ENCODE measurements around the gene GPR31. TPM values are rescaled to one million over a fixed set of nuclear protein-coding genes. Genes with fewer than 3 reads are reported as not detected.

GPR31 gene
- total RNA-seq, 2 experiments from 2014 or later: not detected

- H3K27ac Mint-ChIP-seq: no peak overlapping the region
- H3K9me3 Mint-ChIP-seq: no peaks in the 10 kb centered on the region
- ChIA-PET CTCF (no interaction called here), POLR2A (no interaction called here)
- H3K4me1 Mint-ChIP-seq: peaks cover 31% of the 10 kb centered on the region
- no peak for DNase-seq
- H3K4me3 Mint-ChIP-seq: no peak overlapping the region
- H3K36me3 Mint-ChIP-seq (ENCODE audit: low read depth): no peaks in the 10 kb centered on the region
- peaks cover 10% of the 10 kb centered on the region for H3K27me3 Mint-ChIP-seq
Measured at GRCh38 chr6:167154895-167155294, 2.9 kb downstream of the GPR31 start.

DNA sequence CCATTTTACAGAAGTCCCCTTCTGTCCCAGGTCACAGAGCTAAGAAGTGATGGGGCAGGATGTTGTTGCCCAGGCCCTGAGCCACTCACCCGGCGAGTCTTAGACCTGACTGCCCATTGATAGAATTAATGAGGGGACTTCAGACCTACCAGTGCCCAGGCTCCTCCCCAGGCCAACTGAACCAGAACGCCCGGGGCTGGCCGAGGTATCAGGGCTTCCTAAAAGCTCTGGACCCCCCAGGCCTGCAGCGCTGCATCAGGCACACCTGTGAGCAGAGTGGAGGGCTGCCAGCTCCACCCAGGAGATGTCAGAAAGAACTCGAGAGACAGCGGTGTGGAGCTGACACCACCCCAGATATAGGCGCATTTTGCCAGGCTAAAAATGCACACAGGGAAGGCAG is 3.5 kb downstream of the GPR31 start:
- Mint-ChIP-seq H3K4me1 (peaks cover 31% of the 10 kb centered on the region), H3K27me3 (peaks cover 10% of the 10 kb centered on the region), H3K27ac (no peak overlapping the region), H3K4me3 (no peak overlapping the region), H3K36me3 (ENCODE audit: low read depth) (no peaks in the 10 kb centered on the region), H3K9me3 (no peaks in the 10 kb centered on the region)
- CTCF ChIA-PET: no interaction called here
- no peak for DNase-seq
- POLR2A ChIA-PET: no interaction called here

GRCh38 chr6:167153521-167153959 is 4.2 kb downstream of the GPR31 start:
- no peak for DNase-seq
- H3K27me3 Mint-ChIP-seq: peaks cover 7% of the 10 kb centered on the region
- peaks cover 31% of the 10 kb centered on the region for H3K4me1 Mint-ChIP-seq
- H3K4me3 Mint-ChIP-seq: peak overlapping the region; percentile 59
- CTCF ChIA-PET: no interaction called here
- H3K36me3 Mint-ChIP-seq (ENCODE audit: low read depth): no peaks in the 10 kb centered on the region
- H3K9me3 Mint-ChIP-seq: no peaks in the 10 kb centered on the region
- H3K27ac Mint-ChIP-seq: no peak overlapping the region
- POLR2A ChIA-PET: interaction anchor here (1.8 kb wide), 1 partner anchor 31 kb away, joined by 5 read pairs; the partner anchor contains the start of gene CCR6

DNA sequence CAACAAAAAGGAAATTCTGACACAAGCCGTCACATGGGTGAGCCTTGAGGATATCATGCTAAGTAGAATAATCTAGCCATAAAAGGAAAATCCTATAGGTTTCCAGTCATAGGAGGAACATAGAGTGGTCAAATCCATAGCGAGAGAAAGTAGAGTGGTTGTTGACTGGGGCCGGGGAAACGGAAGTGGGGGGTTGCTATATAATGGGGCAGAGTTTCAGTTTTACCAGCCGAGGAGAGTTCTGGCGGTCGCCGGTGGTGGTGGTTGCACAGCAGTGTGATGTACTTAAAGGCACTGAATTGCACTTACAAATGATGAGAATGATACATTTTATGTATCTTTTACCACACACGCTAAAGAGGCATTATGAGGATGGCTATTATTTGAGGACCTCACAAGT is 4.9 kb downstream of the GPR31 start:
- ChIA-PET POLR2A (interaction anchor here (1.8 kb wide), 1 partner anchor 30 kb away, joined by 5 read pairs; the partner anchor contains the start of gene CCR6), CTCF (no interaction called here)
- Mint-ChIP-seq H3K36me3 (ENCODE audit: low read depth) (no peaks in the 10 kb centered on the region), H3K27ac (no peak overlapping the region), H3K4me1 (peaks cover 35% of the 10 kb centered on the region), H3K9me3 (no peaks in the 10 kb centered on the region), H3K4me3 (peak overlapping the region; percentile 59), H3K27me3 (peaks cover 7% of the 10 kb centered on the region)
- DNase-seq: peak; percentile 50

DNA sequence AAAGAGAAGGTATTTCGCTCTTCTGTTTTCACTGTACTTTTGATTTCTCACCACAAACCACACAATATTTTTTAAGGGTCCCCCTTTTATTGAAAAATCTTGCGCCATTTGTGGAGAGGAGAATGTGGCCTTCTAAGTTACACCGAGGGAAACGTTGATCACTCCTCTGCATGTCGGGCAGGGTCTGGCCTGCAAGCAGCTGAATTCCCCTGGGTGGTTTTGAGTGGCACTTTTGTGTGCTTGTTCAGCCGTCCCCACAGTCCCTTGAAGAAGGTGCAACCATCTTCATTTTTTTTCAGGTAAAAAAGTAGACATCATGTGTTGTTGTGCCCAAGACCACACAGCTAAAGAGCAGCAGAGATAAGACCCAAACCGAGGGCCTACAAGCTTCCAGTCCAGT is 6.1 kb downstream of the GPR31 start:
- DNase-seq: no peak
- Mint-ChIP-seq H3K27me3 (peaks cover 7% of the 10 kb centered on the region), H3K4me1 (peaks cover 36% of the 10 kb centered on the region), H3K36me3 (ENCODE audit: low read depth) (no peaks in the 10 kb centered on the region), H3K27ac (no peak overlapping the region), H3K4me3 (no peak overlapping the region), H3K9me3 (no peaks in the 10 kb centered on the region)
- CTCF ChIA-PET: no interaction called here
- POLR2A ChIA-PET: interaction anchor here (1.0 kb wide), 1 partner anchor 31 kb away, joined by 3 read pairs; no protein-coding TSS in a partner anchor

DNA sequence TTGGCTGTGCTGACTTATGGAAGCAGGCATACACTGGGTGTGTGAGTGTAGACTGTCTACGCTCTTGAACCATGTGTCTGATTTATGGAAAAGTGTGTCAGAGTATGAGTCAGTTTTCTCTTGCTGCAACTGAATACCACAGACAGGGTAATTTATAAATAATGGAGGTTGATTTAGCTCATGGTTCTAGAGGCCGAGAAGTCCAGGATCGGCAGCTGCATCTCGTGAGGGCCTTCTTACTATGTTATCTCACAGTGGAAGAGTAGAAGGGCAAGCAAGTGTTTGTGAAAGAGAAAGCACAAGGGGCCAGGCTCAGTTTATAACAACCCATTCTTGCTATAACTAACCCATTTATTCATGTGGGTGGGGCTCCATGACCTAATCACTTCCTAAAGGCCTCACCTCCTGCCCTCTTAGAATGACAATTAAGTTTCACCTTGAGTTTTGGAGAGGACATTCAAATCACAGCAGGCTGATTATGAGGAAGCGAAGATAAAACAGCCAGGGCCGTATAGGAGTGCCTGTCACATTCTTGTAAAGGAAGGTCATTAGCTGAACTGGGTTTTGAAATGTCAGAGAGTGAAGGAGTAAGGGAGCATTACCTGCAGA is 6.7 kb downstream of the GPR31 start:
- H3K27me3 Mint-ChIP-seq: peaks cover 7% of the 10 kb centered on the region
- H3K9me3 Mint-ChIP-seq: no peaks in the 10 kb centered on the region
- DNase-seq: no peak
- ChIA-PET POLR2A (interaction anchor here (1.0 kb wide), 1 partner anchor 31 kb away, joined by 3 read pairs; no protein-coding TSS in a partner anchor), CTCF (no interaction called here)
- H3K27ac Mint-ChIP-seq: no peak overlapping the region
- no peak overlapping the region for H3K4me3 Mint-ChIP-seq
- no peaks in the 10 kb centered on the region for H3K36me3 Mint-ChIP-seq (ENCODE audit: low read depth)
- H3K4me1 Mint-ChIP-seq: peaks cover 36% of the 10 kb centered on the region

- peaks cover 4% of the 10 kb centered on the region for H3K27me3 Mint-ChIP-seq
- no peak overlapping the region for H3K27ac Mint-ChIP-seq
Measured at GRCh38 chr6:167148997-167149396, 8.8 kb downstream of the GPR31 start.

DNA sequence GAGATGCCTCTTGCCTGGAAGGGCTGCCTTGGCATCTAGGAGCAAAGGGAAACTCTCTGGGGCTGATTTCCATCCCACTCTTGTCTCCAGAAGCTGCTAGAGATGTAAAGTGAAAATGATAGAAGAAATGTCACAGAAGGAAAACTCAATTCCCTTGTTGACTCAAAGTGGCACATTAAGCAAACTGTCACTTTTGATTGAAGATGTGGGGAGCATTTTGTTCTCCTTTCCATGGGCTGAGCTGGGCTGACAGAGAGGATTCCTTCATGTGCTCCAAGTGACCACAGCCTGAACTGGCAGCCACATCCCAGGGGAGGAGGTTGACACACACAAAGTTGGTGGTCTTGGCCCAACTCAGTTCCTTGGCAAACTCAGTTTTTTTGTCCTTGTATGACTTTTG is 9.8 kb downstream of the GPR31 start:
- Mint-ChIP-seq H3K9me3 (no peaks in the 10 kb centered on the region), H3K36me3 (ENCODE audit: low read depth) (no peaks in the 10 kb centered on the region), H3K27ac (no peak overlapping the region), H3K4me3 (no peak overlapping the region), H3K4me1 (peaks cover 28% of the 10 kb centered on the region), H3K27me3 (no peaks in the 10 kb centered on the region)
- no peak for DNase-seq
- POLR2A ChIA-PET: no interaction called here
- CTCF ChIA-PET: no interaction called here

More at GRCh38 chr6:167148997-167149396, 8.8 kb downstream of the GPR31 start:
- no peak for DNase-seq
- ChIA-PET CTCF (no interaction called here), POLR2A (no interaction called here)
- Mint-ChIP-seq H3K4me3 (no peak overlapping the region), H3K9me3 (no peaks in the 10 kb centered on the region), H3K4me1 (peaks cover 36% of the 10 kb centered on the region), H3K36me3 (ENCODE audit: low read depth) (no peaks in the 10 kb centered on the region)

GRCh38 chr6:167146977-167147376 is 10.8 kb downstream of the GPR31 start:
- Mint-ChIP-seq H3K27ac (no peak overlapping the region), H3K4me3 (no peak overlapping the region), H3K27me3 (no peaks in the 10 kb centered on the region), H3K4me1 (peaks cover 21% of the 10 kb centered on the region), H3K9me3 (no peaks in the 10 kb centered on the region), H3K36me3 (ENCODE audit: low read depth) (no peaks in the 10 kb centered on the region)
- DNase-seq: no peak
- ChIA-PET CTCF (no interaction called here), POLR2A (no interaction called here)

DNA sequence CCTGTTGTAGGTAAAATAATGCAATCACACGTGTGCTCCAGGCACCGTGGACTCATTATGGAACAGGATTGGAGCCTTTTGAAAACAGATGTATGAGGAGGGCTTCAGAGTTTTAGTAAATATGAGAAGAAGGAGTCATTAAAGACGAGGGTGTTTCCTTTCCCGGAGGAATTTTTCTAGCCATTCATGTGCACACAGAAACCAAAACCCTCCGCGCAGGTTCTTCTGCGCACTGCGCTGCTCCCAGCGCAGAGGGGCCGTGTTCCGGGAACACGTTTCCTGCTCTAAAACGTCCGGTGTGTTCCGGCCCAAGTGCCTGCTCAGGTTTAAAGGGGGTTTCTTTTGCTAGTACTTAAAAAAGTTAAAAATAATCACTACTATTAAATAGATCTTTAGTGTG is 11.6 kb downstream of the GPR31 start:
- H3K27me3 Mint-ChIP-seq: no peaks in the 10 kb centered on the region
- POLR2A ChIA-PET: no interaction called here
- H3K27ac Mint-ChIP-seq: no peak overlapping the region
- H3K36me3 Mint-ChIP-seq (ENCODE audit: low read depth): no peaks in the 10 kb centered on the region
- no peak overlapping the region for H3K4me3 Mint-ChIP-seq
- CTCF ChIA-PET: no interaction called here
- H3K9me3 Mint-ChIP-seq: no peaks in the 10 kb centered on the region
- H3K4me1 Mint-ChIP-seq: peaks cover 18% of the 10 kb centered on the region
- DNase-seq: no peak

GRCh38 chr6:167145461-167145860 is 12.3 kb downstream of the GPR31 start:
- Mint-ChIP-seq H3K9me3 (no peaks in the 10 kb centered on the region), H3K27ac (no peak overlapping the region), H3K27me3 (no peaks in the 10 kb centered on the region), H3K4me1 (peaks cover 21% of the 10 kb centered on the region), H3K36me3 (ENCODE audit: low read depth) (no peaks in the 10 kb centered on the region), H3K4me3 (no peak overlapping the region)
- CTCF ChIA-PET: no interaction called here
- no peak for DNase-seq
- POLR2A ChIA-PET: no interaction called here

DNA sequence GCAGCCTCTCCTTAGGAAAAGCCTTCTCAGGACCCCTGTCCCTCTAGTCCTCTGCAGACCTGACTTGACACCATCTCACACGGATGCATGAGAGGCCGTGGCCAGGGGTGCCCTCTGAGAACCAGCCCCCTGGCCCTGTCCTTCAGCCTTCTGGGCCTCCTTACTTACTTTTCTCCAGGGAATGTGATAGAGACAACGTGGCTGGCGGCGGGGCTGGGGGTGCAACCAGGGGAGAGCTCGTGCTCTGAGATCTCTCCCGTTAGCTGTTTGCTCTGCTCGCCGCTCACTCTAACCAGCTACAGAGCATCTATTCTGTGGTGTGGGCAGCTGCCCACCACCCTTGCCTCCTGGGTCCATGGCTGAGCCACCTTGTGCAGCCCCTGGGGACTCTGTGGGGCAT is 14.7 kb downstream of the GPR31 start:
- Mint-ChIP-seq H3K36me3 (ENCODE audit: low read depth) (peaks cover under 1% of the 10 kb centered on the region), H3K27ac (no peak overlapping the region), H3K4me1 (peaks cover 23% of the 10 kb centered on the region), H3K4me3 (no peak overlapping the region), H3K27me3 (no peaks in the 10 kb centered on the region), H3K9me3 (no peaks in the 10 kb centered on the region)
- ChIA-PET POLR2A (no interaction called here), CTCF (interaction anchor here (1.5 to 3.3 kb wide), 3 partner anchors 14 to 368 kb away, joined by 5 to 18 read pairs (median 15); partner anchors contain the start of gene CEP43)
- DNase-seq: no peak

GRCh38 chr6:167142433-167142761 is 15.4 kb downstream of the GPR31 start:
- H3K4me3 Mint-ChIP-seq: no peak overlapping the region
- H3K27me3 Mint-ChIP-seq: no peaks in the 10 kb centered on the region
- no peak overlapping the region for H3K27ac Mint-ChIP-seq
- H3K9me3 Mint-ChIP-seq: no peaks in the 10 kb centered on the region
- POLR2A ChIA-PET: interaction anchor here (1.0 to 5.3 kb wide), 3 partner anchors 19 to 145 kb away, joined by 3 to 32 read pairs (median 4); partner anchors contain the start of gene CCR6
- CTCF ChIA-PET: interaction anchor here (0.6 to 3.3 kb wide), 14 partner anchors 12 to 385 kb away, joined by 3 to 18 read pairs (median 5); partner anchors contain the start of genes CCR6 and CEP43
- H3K36me3 Mint-ChIP-seq (ENCODE audit: low read depth): peaks cover 7% of the 10 kb centered on the region
- DNase-seq: no peak
- H3K4me1 Mint-ChIP-seq: peaks cover 20% of the 10 kb centered on the region

Measured in activated CD4-positive, alpha-beta memory T cell treated with anti-CD3 and anti-CD28 coated beads, Interleukin-2, amount 10 ng/mL, durations not matched to agents 7 days and 5 days (primary cell).